ENCODE results near the gene ESF1. TPM values are rescaled to one million over a fixed set of nuclear protein-coding genes. Genes with fewer than 3 reads are reported as not detected.

Gene ESF1
- total RNA-seq, 1 donor from 2014 or later: 12.9 TPM

DNA sequence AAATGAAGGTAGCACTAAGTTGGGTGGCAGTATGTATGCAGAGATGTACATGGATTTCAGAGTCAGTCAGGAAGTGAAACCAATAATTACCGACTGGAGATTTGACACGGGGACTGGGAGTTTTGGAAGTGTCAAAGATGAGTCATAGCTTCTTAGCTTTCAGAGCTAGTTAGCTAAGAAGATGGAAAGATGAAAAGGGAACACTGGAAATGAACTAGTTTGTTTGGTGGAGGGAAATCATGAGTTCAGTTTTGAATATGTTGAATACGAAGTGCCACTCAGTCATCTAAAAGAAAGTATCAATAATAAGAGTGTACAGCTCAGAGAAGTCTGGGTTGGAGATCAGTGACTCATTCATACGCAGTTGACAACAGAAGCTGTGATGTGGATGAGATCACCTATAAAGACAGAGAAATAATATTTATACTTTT lies 7.5 kb downstream of the ESF1 start:
- H3K36me3 ChIP-seq (ENCODE audit: control insufficient read depth, insufficient read depth, low read length): peaks cover 2% of the 10 kb centered on the region
- no peak for DNase-seq (ENCODE audit: low read depth)
- H3K4me3 ChIP-seq (ENCODE audit: low read depth, low read length): no peak overlapping the region
- TF ChIP-seq, protein P1, sequence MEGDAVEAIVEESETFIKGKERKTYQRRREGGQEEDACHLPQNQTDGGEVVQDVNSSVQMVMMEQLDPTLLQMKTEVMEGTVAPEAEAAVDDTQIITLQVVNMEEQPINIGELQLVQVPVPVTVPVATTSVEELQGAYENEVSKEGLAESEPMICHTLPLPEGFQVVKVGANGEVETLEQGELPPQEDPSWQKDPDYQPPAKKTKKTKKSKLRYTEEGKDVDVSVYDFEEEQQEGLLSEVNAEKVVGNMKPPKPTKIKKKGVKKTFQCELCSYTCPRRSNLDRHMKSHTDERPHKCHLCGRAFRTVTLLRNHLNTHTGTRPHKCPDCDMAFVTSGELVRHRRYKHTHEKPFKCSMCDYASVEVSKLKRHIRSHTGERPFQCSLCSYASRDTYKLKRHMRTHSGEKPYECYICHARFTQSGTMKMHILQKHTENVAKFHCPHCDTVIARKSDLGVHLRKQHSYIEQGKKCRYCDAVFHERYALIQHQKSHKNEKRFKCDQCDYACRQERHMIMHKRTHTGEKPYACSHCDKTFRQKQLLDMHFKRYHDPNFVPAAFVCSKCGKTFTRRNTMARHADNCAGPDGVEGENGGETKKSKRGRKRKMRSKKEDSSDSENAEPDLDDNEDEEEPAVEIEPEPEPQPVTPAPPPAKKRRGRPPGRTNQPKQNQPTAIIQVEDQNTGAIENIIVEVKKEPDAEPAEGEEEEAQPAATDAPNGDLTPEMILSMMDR (IDR thresholded peaks at IDR 0.05; ENCODE audit: insufficient read depth, low read length, poor library complexity, severe bottlenecking): no peak
- H3K27me3 ChIP-seq (ENCODE audit: control insufficient read depth, insufficient read depth, low read length): no peaks in the 10 kb centered on the region

DNA sequence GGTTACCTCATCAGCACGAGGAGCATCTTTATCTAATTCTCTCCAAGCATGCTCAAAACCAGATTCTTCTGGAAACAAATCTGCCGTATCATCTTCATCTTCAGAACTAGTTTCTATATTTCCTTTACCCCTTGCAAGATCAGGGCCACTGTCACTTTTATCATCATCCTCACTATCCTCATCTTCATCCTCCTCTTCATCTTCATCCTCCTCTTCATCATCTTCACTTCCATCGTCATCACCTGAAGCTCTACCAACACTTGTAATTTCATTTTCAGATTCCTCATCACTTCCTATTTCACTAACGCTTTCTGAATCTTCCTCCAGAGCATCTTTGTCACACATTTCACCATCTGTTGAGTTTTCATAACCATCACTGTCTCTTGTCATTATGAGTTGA lies 8.9 kb downstream of the ESF1 start:
- no peak for DNase-seq (ENCODE audit: low read depth)
- TF ChIP-seq, protein P1 (IDR thresholded peaks at IDR 0.05; ENCODE audit: insufficient read depth, low read length, poor library complexity, severe bottlenecking): no peak
- H3K27me3 ChIP-seq (ENCODE audit: control insufficient read depth, insufficient read depth, low read length): no peaks in the 10 kb centered on the region
- H3K36me3 ChIP-seq (ENCODE audit: control insufficient read depth, insufficient read depth, low read length): no peaks in the 10 kb centered on the region
- H3K4me3 ChIP-seq (ENCODE audit: low read depth, low read length): no peak overlapping the region

DNA sequence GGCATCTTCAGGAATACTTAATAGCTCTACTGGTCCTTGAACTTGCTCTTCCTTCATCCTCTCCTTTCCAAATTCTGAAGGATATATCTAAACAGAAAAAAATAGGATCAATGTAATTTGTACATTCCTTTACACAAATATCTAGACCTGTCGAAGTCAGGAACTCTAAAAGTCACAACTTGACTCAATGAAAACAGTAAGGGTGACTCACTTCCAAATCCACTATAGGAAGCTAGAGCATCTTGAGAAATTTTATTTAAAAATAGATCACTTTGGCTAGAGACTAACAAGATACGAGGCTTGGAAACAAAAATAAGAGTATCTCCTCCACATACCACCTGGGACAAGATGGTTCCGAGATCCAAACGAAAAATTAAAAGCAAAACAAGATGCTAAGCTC lies 12.2 kb downstream of the ESF1 start:
- TF ChIP-seq, protein P1 (IDR thresholded peaks at IDR 0.05; ENCODE audit: insufficient read depth, low read length, poor library complexity, severe bottlenecking): no peak
- Histone ChIP-seq H3K4me3 (ENCODE audit: low read depth, low read length) (no peak overlapping the region), H3K27me3 (ENCODE audit: control insufficient read depth, insufficient read depth, low read length) (no peaks in the 10 kb centered on the region), H3K36me3 (ENCODE audit: control insufficient read depth, insufficient read depth, low read length) (no peaks in the 10 kb centered on the region)
- no peak for DNase-seq (ENCODE audit: low read depth)

DNA sequence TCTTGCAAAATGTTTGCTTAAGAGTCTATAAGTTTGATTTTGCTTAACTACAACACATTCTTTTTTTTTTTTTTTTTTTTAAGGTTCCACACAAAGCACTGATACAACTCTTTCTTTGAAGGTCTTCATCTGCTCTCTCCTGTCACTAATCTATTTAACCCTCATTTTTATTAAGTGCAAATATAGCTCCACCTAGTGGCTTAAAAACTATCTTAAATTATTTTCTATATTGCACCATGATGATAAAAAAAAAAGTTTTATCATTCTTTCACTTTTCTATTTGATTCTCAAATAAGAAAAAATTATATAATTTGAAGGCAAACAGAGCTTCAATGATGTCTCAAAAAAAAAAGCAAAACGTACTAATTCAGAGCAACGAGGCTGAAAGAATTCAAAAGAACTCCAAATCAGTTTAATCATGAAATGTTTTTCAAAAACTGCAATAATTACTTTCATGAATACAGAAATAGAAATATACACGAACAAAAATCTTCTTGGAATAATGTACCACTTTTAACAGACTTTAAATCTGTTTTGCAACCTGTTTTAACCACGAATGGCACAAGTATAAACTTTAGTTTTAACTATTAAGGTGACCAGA lies 12.8 kb downstream of the ESF1 start:
- TF ChIP-seq, protein P1 (IDR thresholded peaks at IDR 0.05; ENCODE audit: insufficient read depth, low read length, poor library complexity, severe bottlenecking): peak; percentile 21
- H3K27me3 ChIP-seq (ENCODE audit: control insufficient read depth, insufficient read depth, low read length): no peaks in the 10 kb centered on the region
- no peaks in the 10 kb centered on the region for H3K36me3 ChIP-seq (ENCODE audit: control insufficient read depth, insufficient read depth, low read length)
- no peak for DNase-seq (ENCODE audit: low read depth)
- no peak overlapping the region for H3K4me3 ChIP-seq (ENCODE audit: low read depth, low read length)

DNA sequence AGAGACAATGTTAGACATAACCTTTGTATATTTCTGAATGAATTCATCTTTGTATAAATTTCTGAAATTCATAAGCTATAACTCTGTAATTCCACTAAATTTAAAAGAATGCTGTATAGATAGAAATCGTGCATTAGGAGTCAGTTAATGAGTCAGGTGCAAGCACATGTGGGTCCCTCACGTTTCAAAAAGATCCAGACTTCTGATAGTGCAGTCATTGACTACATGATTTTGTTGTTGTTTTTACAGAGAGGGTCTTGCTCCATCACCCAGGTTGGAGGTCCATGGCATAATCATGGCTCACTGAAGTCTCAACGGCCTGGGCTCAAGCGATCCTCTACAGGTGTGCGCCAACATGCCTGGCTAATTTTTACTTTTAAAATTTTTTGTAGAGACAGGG lies 14.6 kb downstream of the ESF1 start:
- Histone ChIP-seq H3K27me3 (ENCODE audit: control insufficient read depth, insufficient read depth, low read length) (no peaks in the 10 kb centered on the region), H3K4me3 (ENCODE audit: low read depth, low read length) (no peak overlapping the region), H3K36me3 (ENCODE audit: control insufficient read depth, insufficient read depth, low read length) (no peaks in the 10 kb centered on the region)
- no peak for DNase-seq (ENCODE audit: low read depth)
- TF ChIP-seq, protein P1 (IDR thresholded peaks at IDR 0.05; ENCODE audit: insufficient read depth, low read length, poor library complexity, severe bottlenecking): no peak

DNA sequence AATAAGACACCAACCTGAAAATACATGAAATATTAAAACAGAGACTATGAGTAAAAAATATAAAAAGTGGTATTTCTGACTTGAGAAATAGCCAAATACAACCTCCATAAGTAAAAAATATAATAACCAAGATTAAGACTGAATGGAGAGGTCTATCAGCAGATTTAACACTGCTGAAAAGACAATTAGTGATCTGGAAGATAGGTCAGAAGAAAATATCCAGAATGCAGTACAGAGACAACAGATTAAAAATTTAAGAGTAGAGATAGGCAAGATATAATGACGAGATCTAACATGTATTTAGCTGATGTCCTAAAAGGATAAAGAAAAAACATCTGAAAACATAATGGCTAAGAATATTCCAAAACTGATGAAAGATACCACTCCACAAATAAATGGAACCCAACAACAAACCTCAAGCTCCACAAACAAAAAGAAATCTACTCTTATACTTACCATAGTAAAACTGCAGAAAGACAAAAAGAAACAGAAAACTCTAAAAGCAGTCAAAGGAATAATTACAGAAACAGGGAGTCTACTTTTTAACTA lies 18.8 kb downstream of the ESF1 start:
- H3K4me3 ChIP-seq (ENCODE audit: low read depth, low read length): no peak overlapping the region
- TF ChIP-seq, protein P1 (IDR thresholded peaks at IDR 0.05; ENCODE audit: insufficient read depth, low read length, poor library complexity, severe bottlenecking): no peak
- no peaks in the 10 kb centered on the region for H3K36me3 ChIP-seq (ENCODE audit: control insufficient read depth, insufficient read depth, low read length)
- H3K27me3 ChIP-seq (ENCODE audit: control insufficient read depth, insufficient read depth, low read length): no peaks in the 10 kb centered on the region
- no peak for DNase-seq (ENCODE audit: low read depth)
